Measurements from ENCODE around the gene CEP104.

Gene CEP104

GRCh38 chr1:3893190-3893589, 36.2 kb upstream of the CEP104 start:
- DNase-seq, result no peak

DNA sequence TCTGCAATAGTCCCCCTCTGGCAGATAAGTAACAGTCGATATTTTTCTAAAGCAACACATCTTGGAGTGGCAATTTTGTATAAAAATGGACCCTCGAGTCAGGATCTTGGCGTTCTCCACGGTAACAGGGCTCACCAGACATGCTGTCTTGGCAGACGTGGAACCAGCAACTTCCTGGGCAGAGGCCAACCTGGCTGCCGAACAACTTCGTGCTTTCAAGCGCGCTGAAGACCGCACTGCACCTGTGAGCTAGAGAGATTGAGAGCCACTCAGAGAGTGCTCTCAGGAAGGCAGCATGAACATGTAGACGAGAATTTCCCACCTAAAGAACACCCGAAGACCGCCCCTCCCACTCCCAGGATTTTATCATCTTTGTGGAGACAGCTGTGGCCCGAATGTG, 35.7 kb upstream of the CEP104 start:
- no peak for DNase-seq

GRCh38 chr1:3891329-3891865, 34.4 kb upstream of the CEP104 start:
- no peak for DNase-seq

- no peak for DNase-seq
These were observed 33.6 kb upstream of the CEP104 start for GRCh38 chr1:3890389-3891328.

GRCh38 chr1:3889936-3890335, 32.9 kb upstream of the CEP104 start:
- DNase-seq, result no peak

GRCh38 chr1:3888301-3888700, 31.3 kb upstream of the CEP104 start:
- DNase-seq, result no peak

- DNase-seq, result no peak
These were observed 29.7 kb upstream of the CEP104 start for GRCh38 chr1:3886691-3887090.

- DNase-seq, result no peak
These were observed 29.2 kb upstream of the CEP104 start for GRCh38 chr1:3886106-3886670.

GRCh38 chr1:3885611-3886010, 28.6 kb upstream of the CEP104 start:
- DNase-seq, result no peak

GRCh38 chr1:3884966-3885365, 28.0 kb upstream of the CEP104 start:
- no peak for DNase-seq

GRCh38 chr1:3883194-3883925, 26.3 kb upstream of the CEP104 start:
- no peak for DNase-seq

DNA sequence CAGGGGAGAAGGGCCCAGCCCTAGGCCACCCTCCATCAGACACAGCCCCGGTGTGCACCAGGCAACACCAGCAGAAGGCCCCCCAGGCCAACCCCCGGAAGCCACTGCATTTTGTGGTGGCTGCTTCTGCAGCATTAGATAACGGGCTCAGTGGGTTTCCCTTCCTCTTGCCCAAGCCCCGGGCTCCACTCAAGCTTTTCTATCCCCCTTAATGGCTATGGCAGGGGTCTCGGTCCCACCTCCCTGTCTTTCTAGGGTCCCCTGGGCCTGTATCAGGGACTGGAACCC, 24.1 kb upstream of the CEP104 start:
- DNase-seq, result no peak

DNA sequence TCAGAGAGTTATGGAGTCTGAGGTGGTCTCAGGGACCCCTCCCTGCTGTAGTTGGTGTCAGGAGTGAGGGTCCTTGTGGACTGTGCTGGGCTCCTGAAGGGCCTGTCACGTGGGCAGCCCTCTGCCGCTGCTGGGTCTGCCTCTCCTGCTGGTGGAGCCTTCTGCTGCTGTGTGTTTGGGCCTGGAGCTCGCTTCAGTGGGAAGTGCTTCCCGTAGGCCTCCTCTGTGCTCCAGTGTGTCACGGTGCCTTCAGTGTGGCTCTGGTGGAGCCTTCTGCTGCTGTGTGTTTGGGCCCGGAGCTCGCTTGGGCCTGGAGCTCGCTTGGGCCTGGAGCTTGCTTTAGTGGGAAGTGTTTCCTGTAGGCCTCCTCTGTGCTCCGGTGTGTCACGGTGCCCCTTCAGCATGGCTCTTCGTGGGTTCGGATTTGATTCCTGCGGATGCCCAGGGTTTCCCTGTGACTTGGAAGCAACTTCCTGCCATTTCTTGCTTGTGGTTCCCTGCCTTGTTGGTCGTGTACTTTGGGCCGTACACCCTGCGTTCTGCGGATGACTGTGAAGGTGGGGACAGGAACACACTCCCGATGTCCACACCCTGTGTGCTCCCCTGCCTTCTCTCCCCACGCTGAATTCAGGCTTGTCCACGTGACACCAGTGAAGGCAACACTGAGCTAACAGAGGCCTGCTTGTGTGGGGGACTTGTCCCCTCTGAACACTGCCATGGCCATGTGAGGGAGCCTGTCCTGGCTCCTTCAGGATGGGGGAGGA, 23.6 kb upstream of the CEP104 start:
- no peak for DNase-seq

- no peak for DNase-seq
These were observed 22.9 kb upstream of the CEP104 start for GRCh38 chr1:3879787-3880428.

DNA sequence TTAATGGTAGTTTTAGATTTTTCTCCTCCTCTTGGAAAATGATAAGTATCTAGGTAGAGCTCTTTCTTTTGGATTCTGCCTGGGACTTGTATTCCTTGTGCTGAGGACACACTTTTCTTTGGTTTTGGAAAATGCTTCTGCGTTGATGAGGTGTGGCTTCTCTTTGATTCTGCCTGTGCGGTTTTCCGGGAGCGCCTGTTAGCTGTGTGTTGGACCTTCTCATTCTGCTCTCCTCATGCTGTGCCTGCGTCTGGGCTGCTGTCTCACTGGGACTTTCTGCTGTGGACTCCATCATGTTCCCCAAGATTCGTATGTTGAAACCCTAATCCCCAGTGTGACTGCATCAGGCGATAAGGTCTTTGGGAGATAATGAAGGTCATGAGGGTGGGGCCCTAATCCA, 22.1 kb upstream of the CEP104 start:
- no peak for DNase-seq

DNA sequence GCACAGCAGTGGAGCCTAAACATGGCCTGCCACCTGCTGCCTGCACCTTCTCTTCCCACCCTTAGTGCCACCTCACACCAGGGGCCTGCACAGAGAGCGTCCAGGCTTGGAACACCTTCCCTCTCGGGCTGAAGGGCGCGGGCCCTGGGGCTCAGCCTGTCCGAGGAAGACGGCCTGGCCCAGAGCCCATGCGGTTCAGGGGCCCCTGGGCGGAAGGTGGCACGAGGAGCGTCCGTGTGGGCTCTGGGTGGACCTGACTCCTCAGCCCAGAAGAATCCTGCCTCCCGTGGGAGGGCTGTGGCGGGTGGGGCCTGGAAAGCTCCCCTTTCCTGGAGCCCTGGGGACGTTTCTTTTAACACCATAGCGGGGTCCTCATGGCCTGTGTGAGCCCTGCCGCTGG, 19.7 kb upstream of the CEP104 start:
- DNase-seq, result no peak

DNA sequence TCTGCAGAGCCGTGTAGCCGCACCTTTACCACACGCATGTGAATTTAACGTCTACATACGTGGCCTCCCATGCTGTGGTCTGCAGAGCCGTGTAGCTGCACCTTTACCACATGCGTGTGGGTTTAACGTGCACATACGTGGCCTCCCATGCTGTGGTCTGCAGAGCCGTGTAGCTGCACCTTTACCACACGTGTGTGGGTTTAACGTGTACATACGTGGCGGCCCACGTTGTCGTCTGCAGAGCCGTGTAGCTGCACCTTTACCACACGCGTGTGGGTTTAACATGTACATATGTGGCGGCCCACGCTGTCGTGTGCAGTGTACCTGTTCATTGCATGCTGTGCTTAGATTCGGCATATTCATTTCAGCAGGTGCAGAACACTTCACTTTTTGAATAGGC, 17.7 kb upstream of the CEP104 start:
- no peak for DNase-seq

GRCh38 chr1:3872546-3872945, 15.5 kb upstream of the CEP104 start:
- DNase-seq, result no peak

- no peak for DNase-seq
These were observed 14.4 kb upstream of the CEP104 start for GRCh38 chr1:3871451-3871805.

DNA sequence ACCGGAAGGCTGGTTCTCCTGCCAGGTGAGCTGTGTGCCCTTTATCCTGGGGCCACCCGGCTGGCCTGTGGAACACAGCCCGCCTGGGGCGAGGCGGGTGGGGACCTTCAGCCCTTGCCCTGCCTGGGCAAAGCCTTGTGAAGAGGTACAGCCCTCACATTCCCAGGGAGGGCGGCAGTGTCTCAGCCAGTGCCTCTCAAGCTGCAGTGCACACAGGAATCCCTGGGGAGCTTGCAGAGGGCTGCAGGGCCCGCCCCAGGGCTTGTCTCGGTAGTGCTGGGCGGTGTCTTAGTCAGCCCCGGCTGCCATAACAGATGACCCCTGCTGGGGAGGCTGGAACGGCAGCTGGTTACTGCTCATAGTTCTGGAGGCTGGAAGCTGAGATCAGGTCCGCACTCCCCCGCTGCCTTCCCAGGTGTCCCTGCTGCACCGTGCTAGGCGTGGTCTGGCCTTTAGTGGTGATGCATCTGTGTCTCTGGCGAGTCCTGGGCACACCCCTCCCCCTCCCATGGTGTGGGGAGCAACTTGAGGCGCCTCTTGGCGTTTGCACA, 12.8 kb upstream of the CEP104 start:
- DNase-seq, result no peak

GRCh38 chr1:3868464-3869006, 11.5 kb upstream of the CEP104 start:
- no peak for DNase-seq

DNA sequence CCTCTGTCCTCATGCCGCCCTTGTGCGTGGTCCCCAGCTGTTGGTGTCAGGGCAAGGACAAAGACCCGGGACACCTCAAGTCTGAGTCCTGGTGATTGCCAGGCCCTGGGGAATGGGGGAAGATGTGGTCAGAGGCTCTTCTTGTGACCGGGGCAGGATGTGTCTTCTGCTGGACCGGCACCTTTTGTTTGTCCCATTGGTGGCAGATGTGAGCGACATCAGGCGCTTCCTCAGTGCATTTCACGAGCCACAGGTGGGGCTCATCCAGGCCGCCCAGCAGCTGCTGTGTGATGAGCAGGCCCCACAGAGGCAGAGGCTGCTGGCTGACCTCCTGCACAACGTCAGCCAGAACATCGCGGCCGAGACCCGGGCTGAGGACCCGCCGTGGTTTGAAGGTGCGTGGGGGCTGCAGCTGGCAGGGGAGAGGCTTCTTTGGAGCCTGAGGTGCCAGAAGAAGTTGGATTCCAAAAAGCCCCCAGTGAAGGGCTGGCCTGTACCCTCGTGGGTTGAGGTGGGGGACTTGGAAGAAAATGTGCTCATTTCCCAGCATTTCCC, 8.7 kb upstream of the CEP104 start:
- DNase-seq, result no peak

Measured in activated T-cell treated with anti-CD3 and anti-CD28 coated beads for 4 hours (primary cell).